Measurements from ENCODE around the gene RAD51D. TPM values are rescaled to one million over a fixed set of nuclear protein-coding genes. Genes with fewer than 3 reads are reported as not detected.
A peak's percentile ranks its signal among the peaks of the same experiment; 100 is the strongest.

The RAD51D gene
- total RNA-seq, 2 donors from 2014 or later = 6.1 to 17.3 TPM

- TF ChIP-seq CTCF (IDR thresholded peaks at IDR 0.05) = no peak
- no peak overlapping the region for H3K27ac ChIP-seq
- intact Hi-C loops (cut with DNase I) = no loop called here
These were observed 46.4 kb downstream of the RAD51D start for GRCh38 chr17:35073183-35073790.

GRCh38 chr17:35069311-35069710 is 50.3 kb downstream of the RAD51D start:
- H3K4me3 ChIP-seq = no peak overlapping the region
- no peak overlapping the region for H3K27ac ChIP-seq
- no peaks in the 10 kb centered on the region for H3K36me3 ChIP-seq
- H3K4me1 ChIP-seq = peaks cover 3% of the 10 kb centered on the region
- H3K27me3 ChIP-seq = no peaks in the 10 kb centered on the region
- intact Hi-C loops (cut with DNase I) = no loop called here
- H3K9ac ChIP-seq (ENCODE audit: low read depth in 2 of 2, low read length in 2 of 2) = no peak overlapping the region
- no peaks in the 10 kb centered on the region for H3K9me3 ChIP-seq
- no peak for DNase-seq
- TF ChIP-seq CTCF (IDR thresholded peaks at IDR 0.05) = no peak

More at GRCh38 chr17:35073183-35073790, 46.4 kb downstream of the RAD51D start:
- H3K9me3 ChIP-seq = no peaks in the 10 kb centered on the region
- peaks cover 9% of the 10 kb centered on the region for H3K4me1 ChIP-seq
- no peak for DNase-seq
- no peak overlapping the region for H3K4me3 ChIP-seq
- H3K9ac ChIP-seq (ENCODE audit: low read depth in 2 of 2, low read length in 2 of 2) = no peak overlapping the region
- H3K27me3 ChIP-seq = no peaks in the 10 kb centered on the region
- H3K36me3 ChIP-seq = no peaks in the 10 kb centered on the region

GRCh38 chr17:35068249-35068648 is 51.4 kb downstream of the RAD51D start:
- intact Hi-C loops (cut with DNase I) = no loop called here
- no peaks in the 10 kb centered on the region for H3K9me3 ChIP-seq
- H3K27ac ChIP-seq = no peak overlapping the region
- TF ChIP-seq CTCF (IDR thresholded peaks at IDR 0.05) = no peak
- no peak overlapping the region for H3K9ac ChIP-seq (ENCODE audit: low read depth in 2 of 2, low read length in 2 of 2)
- DNase-seq = no peak
- H3K4me1 ChIP-seq = peaks cover 7% of the 10 kb centered on the region
- no peaks in the 10 kb centered on the region for H3K27me3 ChIP-seq
- no peaks in the 10 kb centered on the region for H3K36me3 ChIP-seq
- no peak overlapping the region for H3K4me3 ChIP-seq

GRCh38 chr17:35065880-35066279 is 53.8 kb downstream of the RAD51D start:
- no peak overlapping the region for H3K9ac ChIP-seq (ENCODE audit: low read depth in 2 of 2, low read length in 2 of 2)
- TF ChIP-seq CTCF (IDR thresholded peaks at IDR 0.05) = no peak
- no peaks in the 10 kb centered on the region for H3K9me3 ChIP-seq
- DNase-seq = no peak
- H3K27ac ChIP-seq = no peak overlapping the region
- no peaks in the 10 kb centered on the region for H3K27me3 ChIP-seq
- H3K4me1 ChIP-seq = peaks cover 7% of the 10 kb centered on the region
- H3K36me3 ChIP-seq = no peaks in the 10 kb centered on the region
- intact Hi-C loops (cut with DNase I) = no loop called here
- H3K4me3 ChIP-seq = no peak overlapping the region

- DNase-seq = no peak
- TF ChIP-seq CTCF (IDR thresholded peaks at IDR 0.05) = no peak
- H3K27me3 ChIP-seq = no peaks in the 10 kb centered on the region
- peaks cover 7% of the 10 kb centered on the region for H3K4me1 ChIP-seq
- H3K36me3 ChIP-seq = no peaks in the 10 kb centered on the region
- no peak overlapping the region for H3K4me3 ChIP-seq
- H3K9ac ChIP-seq (ENCODE audit: low read depth in 2 of 2, low read length in 2 of 2) = no peak overlapping the region
- H3K9me3 ChIP-seq = no peaks in the 10 kb centered on the region
- intact Hi-C loops (cut with DNase I) = no loop called here
- peak overlapping the region; percentile 74 for H3K27ac ChIP-seq
These were observed 55.0 kb downstream of the RAD51D start for GRCh38 chr17:35064516-35065215.

All from colonic mucosa (tissue), 4 donors.